HFF-Myc (cell line): ENCODE data around the gene FMN2.

Experiments
- DNase-seq: peaks from one replicate; pipeline ENCODE4 v3.0.0-alpha.2; 2011; ENCODE audit warnings: low read depth; ENCODE audit errors: extremely low read depth
- H3K4me3 ChIP-seq: replicated peaks from 2 replicates; pipeline ENCODE4 v1.5.1; 2011; ENCODE audit warnings: low read depth, mild to moderate bottlenecking, control low read depth, low read length
- CTCF ChIP-seq: IDR thresholded peaks from 2 replicates; pipeline ENCODE4 v1.5.1; 2012; ENCODE audit warnings: mild to moderate bottlenecking, low read depth, low read length, control low read depth; ENCODE audit errors: missing control alignments

The FMN2 gene

GRCh38 chr1:240435996-240436566, 344.4 kb downstream of the FMN2 start:
- no peak for TF ChIP-seq CTCF
- no peak for DNase-seq
- no peak overlapping the region for H3K4me3 ChIP-seq

GRCh38 chr1:240441669-240442068, 350.0 kb downstream of the FMN2 start:
- H3K4me3 ChIP-seq, result no peak overlapping the region
- no peak for DNase-seq
- TF ChIP-seq CTCF, result no peak

- no peak for TF ChIP-seq CTCF
Measured at GRCh38 chr1:240445369-240445768, 353.7 kb downstream of the FMN2 start.

GRCh38 chr1:240455228-240455821, 363.6 kb downstream of the FMN2 start:
- peak; percentile 42 for TF ChIP-seq CTCF
- H3K4me3 ChIP-seq, result no peak overlapping the region
- no peak for DNase-seq

More at GRCh38 chr1:240445369-240445768, 353.7 kb downstream of the FMN2 start:
- no peak for DNase-seq
- no peak overlapping the region for H3K4me3 ChIP-seq

GRCh38 chr1:240457203-240457602, 365.5 kb downstream of the FMN2 start:
- TF ChIP-seq CTCF, result no peak
- H3K4me3 ChIP-seq, result no peak overlapping the region
- no peak for DNase-seq

- DNase-seq, result no peak
- H3K4me3 ChIP-seq, result no peak overlapping the region
- no peak for TF ChIP-seq CTCF
Measured at GRCh38 chr1:240462277-240462676, 370.6 kb downstream of the FMN2 start.
